DND-41 (cell line): Measurements from ENCODE around the gene BTBD3.

Experiments used
- ATAC-seq: fragments of 200-7000 bp; cut with Tn5 transposase; 3 replicates; pipeline ENCODE4 v1.9.1; 2021; ENCODE audit warnings: low read depth; ENCODE audit not compliant: insufficient read depth
- DNase-seq: peaks from one replicate; pipeline ENCODE4 v3.0.0-alpha.2; 2020
- H2AFZ ChIP-seq: 2 replicates; pipeline ENCODE4 v1.6.0; 2012; ENCODE audit warnings: low read depth, low read length
- H3K27ac ChIP-seq: 2 replicates; pipeline ENCODE4 v1.5.1; 2012; ENCODE audit warnings: low read length, inconsistent platforms
- H3K27me3 ChIP-seq: fragments of 200-600 bp; sonication (generic); 2 replicates; pipeline ENCODE4 v1.6.0; 2012; ENCODE audit warnings: low read length, mild to moderate bottlenecking, inconsistent platforms; ENCODE audit not compliant: insufficient read depth, poor library complexity
- H3K36me3 ChIP-seq: 2 replicates; pipeline ENCODE4 v1.5.1; 2012; ENCODE audit warnings: low read length, inconsistent platforms; ENCODE audit not compliant: insufficient read depth
- H3K4me1 ChIP-seq: 2 replicates; pipeline ENCODE4 v1.5.1; 2012; ENCODE audit warnings: mild to moderate bottlenecking, low read length; ENCODE audit not compliant: insufficient read depth
- H3K4me2 ChIP-seq: 2 replicates; pipeline ENCODE4 v1.6.0; 2012; ENCODE audit warnings: mild to moderate bottlenecking, moderate library complexity, low read length, inconsistent platforms; ENCODE audit not compliant: insufficient read depth
- H3K4me3 ChIP-seq, 2 experiments: fragments of 200-600 bp in 1 of 2; shearing (Covaris generic) in 1 of 2; 2 replicates each; pipeline ENCODE4 v1.5.1; 2012 to 2016; ENCODE audit warnings: inconsistent platforms in 2 of 2, low read length in 2 of 2, mild to moderate bottlenecking in 2 of 2, low read depth in 1 of 2, moderate library complexity in 1 of 2
- H3K79me2 ChIP-seq: 2 replicates; pipeline ENCODE4 v1.6.0; 2012; ENCODE audit warnings: low read length, inconsistent platforms; ENCODE audit not compliant: insufficient read depth
- H3K9ac ChIP-seq: 2 replicates; pipeline ENCODE4 v1.6.0; 2012; ENCODE audit warnings: low read depth, mild to moderate bottlenecking, inconsistent platforms, low read length, moderate library complexity
- H3K9me3 ChIP-seq: 2 replicates; pipeline ENCODE4 v1.5.1; 2012; ENCODE audit warnings: low read length, moderate library complexity, mild to moderate bottlenecking, inconsistent platforms; ENCODE audit not compliant: insufficient read depth, severe bottlenecking
- H4K20me1 ChIP-seq: 2 replicates; pipeline ENCODE4 v1.6.0; 2012; ENCODE audit warnings: low read length; ENCODE audit not compliant: insufficient read depth
- EZH2 ChIP-seq: IDR thresholded peaks from 3 replicates; pipeline ENCODE4 v1.6.1; 2012; ENCODE audit warnings: borderline replicate concordance, low read depth, mild to moderate bottlenecking, moderate library complexity, low read length, inconsistent platforms; ENCODE audit not compliant: severe bottlenecking
- TF ChIP-seq, protein P1 (sequence below): IDR thresholded peaks from 2 replicates; pipeline ENCODE4 v1.5.1; 2012; ENCODE audit warnings: borderline replicate concordance, low read length, moderate library complexity, mild to moderate bottlenecking; ENCODE audit not compliant: poor library complexity, severe bottlenecking; ENCODE audit errors: extremely low read depth

Gene BTBD3

GRCh38 chr20:11952639-11953038 lies 34.9 kb downstream of the BTBD3 start:
- TF ChIP-seq EZH2, result no peak
- TF ChIP-seq, protein P1, sequence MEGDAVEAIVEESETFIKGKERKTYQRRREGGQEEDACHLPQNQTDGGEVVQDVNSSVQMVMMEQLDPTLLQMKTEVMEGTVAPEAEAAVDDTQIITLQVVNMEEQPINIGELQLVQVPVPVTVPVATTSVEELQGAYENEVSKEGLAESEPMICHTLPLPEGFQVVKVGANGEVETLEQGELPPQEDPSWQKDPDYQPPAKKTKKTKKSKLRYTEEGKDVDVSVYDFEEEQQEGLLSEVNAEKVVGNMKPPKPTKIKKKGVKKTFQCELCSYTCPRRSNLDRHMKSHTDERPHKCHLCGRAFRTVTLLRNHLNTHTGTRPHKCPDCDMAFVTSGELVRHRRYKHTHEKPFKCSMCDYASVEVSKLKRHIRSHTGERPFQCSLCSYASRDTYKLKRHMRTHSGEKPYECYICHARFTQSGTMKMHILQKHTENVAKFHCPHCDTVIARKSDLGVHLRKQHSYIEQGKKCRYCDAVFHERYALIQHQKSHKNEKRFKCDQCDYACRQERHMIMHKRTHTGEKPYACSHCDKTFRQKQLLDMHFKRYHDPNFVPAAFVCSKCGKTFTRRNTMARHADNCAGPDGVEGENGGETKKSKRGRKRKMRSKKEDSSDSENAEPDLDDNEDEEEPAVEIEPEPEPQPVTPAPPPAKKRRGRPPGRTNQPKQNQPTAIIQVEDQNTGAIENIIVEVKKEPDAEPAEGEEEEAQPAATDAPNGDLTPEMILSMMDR, result no peak
- Histone ChIP-seq H4K20me1 (no peaks in the 10 kb centered on the region), H3K27me3 (no peaks in the 10 kb centered on the region), H3K27ac (no peak overlapping the region), H3K4me3 (no peak overlapping the region), H3K9ac (no peak overlapping the region), H3K4me1 (no peaks in the 10 kb centered on the region), H3K4me2 (no peak overlapping the region), H2AFZ (no peak overlapping the region), H3K9me3 (peaks cover 6% of the 10 kb centered on the region), H3K36me3 (no peaks in the 10 kb centered on the region), H3K79me2 (no peaks in the 10 kb centered on the region)
- DNase-seq (no peak), ATAC-seq (no peak)

DNA sequence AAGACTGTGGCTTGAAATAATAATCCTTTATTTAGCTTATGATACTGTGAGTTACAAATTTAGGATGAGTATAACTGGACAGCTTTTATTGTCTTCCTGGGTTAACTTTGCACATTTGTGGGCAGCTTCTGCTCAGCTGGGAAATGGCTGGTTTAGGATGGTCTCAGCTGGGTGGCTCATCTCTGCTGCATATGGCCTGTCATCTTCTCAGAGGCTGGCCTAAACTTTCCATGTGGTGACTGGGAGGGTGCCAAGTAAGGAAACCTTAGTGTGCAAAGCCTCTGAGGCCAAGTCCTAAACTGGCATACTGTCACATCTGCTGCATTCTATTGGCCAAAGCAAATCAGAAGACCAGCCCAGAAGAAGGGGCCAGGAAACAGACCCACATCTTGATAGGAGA lies 40.2 kb downstream of the BTBD3 start:
- Histone ChIP-seq H3K9ac (no peak overlapping the region), H2AFZ (no peak overlapping the region), H3K4me3 (no peak overlapping the region), H3K9me3 (peaks cover 6% of the 10 kb centered on the region), H3K4me2 (no peak overlapping the region), H3K4me1 (no peaks in the 10 kb centered on the region), H3K27me3 (no peaks in the 10 kb centered on the region), H3K36me3 (no peaks in the 10 kb centered on the region), H3K79me2 (no peaks in the 10 kb centered on the region), H4K20me1 (no peaks in the 10 kb centered on the region; the same call in 1 of the 2 replicates), H3K27ac (no peak overlapping the region)
- ATAC-seq (no peak), DNase-seq (no peak)
- TF ChIP-seq EZH2, result no peak
- TF ChIP-seq, protein P1, result no peak

DNA sequence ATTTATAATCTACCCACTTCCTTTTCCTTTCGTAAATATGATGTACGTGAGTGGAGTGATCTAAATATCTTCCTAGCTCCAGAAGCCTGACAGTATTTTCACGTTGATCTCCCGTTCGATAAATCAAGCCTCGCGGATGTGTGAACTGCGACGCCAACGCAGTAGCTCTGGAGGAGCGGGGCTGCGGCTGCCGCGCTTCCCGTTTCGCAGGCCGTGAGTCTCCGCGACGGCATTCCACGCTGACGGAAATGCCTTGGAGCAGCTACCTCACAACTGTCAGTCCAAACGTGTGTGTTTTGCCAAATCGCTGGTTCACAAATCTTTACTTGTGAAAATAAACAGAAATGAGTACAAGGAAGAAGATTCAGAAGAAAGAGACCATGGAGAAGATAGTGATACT lies 41.2 kb downstream of the BTBD3 start:
- DNase-seq (no peak), ATAC-seq (no peak)
- H2AFZ ChIP-seq, result no peak overlapping the region
- H3K4me2 ChIP-seq, result no peak overlapping the region
- TF ChIP-seq, protein P1, result no peak
- TF ChIP-seq EZH2, result no peak
- no peak overlapping the region for H3K4me3 ChIP-seq
- no peaks in the 10 kb centered on the region; the same call in 1 of the 2 replicates for H4K20me1 ChIP-seq
- H3K9me3 ChIP-seq, result peaks cover 6% of the 10 kb centered on the region
- no peaks in the 10 kb centered on the region for H3K79me2 ChIP-seq
- H3K4me1 ChIP-seq, result no peaks in the 10 kb centered on the region
- H3K27me3 ChIP-seq, result no peaks in the 10 kb centered on the region
- H3K9ac ChIP-seq, result no peak overlapping the region
- no peaks in the 10 kb centered on the region for H3K36me3 ChIP-seq
- H3K27ac ChIP-seq, result no peak overlapping the region

DNA sequence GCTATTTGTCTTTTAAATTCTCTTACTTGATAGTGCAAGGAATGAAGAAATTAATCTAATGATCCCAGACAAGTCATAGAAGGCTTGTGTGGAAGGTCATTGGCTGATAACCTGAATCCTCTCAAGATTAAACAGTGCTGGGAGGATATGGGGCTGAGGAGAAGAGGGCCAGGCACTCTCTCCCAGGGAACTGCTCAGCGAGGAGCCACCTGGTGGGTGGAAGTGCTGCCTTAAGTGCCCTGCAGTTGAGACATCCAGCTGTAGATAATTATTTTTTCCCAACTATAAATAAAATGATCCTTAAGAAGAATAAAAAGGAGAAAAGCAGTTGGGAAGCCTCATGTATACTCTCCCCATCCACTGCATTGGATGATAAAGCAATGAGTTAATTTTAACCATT lies 47.9 kb downstream of the BTBD3 start:
- DNase-seq (no peak), ATAC-seq (no peak)
- Histone ChIP-seq H3K4me3 (no peak overlapping the region), H4K20me1 (no peaks in the 10 kb centered on the region), H3K36me3 (no peaks in the 10 kb centered on the region), H2AFZ (no peak overlapping the region), H3K27me3 (no peaks in the 10 kb centered on the region), H3K79me2 (no peaks in the 10 kb centered on the region), H3K4me1 (no peaks in the 10 kb centered on the region), H3K27ac (no peak overlapping the region), H3K9ac (no peak overlapping the region), H3K9me3 (no peaks in the 10 kb centered on the region), H3K4me2 (no peak overlapping the region)
- no peak for TF ChIP-seq EZH2
- TF ChIP-seq, protein P1, result no peak
